ENCODE measurements around the gene SRM.
"Not testable (repeated sequence)": the region's sequence is repeated elsewhere in the genome, so short reads cannot be mapped to it uniquely, and the experiment has no call there.

Gene SRM

DNA sequence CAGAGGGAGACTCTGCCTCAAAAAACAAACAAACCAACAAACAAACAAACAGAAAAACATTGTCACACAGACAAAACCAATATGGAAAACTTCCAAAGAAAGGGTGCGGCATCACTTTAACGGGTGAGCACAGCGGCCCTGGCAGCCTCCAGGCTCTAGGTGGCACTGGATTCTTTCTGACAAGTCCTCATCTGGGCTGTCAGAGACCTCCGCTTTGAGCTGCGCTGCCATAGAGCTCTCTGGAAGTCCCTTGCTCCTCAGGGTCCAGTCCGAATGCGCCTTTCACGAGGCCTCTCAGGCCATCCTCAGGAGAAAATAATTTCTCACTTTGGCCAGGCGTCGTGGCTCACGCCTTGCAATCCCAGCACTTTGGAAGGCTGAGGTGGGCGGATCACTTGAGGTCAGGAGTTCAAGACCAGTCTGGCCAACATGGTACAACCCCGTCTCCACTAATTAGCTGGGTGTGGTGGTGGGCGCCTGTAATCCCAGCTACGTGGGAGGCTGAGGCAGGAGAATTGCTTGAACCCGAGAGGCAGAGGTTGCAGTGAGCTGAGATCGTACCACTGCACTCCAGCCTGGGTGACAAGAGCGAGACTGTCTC is 4.2 kb upstream of the SRM start:
- peaks cover 48 to 59% of the 10 kb centered on the region in 2 experiments for H3K36me3 ChIP-seq (ENCODE audit: control insufficient read depth in 1 of 2, insufficient read depth in 2 of 2, low read depth in 1 of 2, low read length in 2 of 2)
- H2AK5ac ChIP-seq (ENCODE audit: low read length, severe bottlenecking): not testable (repeated sequence)
- 96% methylated on average over 18 of the region's 18 CpGs for WGBS

DNA sequence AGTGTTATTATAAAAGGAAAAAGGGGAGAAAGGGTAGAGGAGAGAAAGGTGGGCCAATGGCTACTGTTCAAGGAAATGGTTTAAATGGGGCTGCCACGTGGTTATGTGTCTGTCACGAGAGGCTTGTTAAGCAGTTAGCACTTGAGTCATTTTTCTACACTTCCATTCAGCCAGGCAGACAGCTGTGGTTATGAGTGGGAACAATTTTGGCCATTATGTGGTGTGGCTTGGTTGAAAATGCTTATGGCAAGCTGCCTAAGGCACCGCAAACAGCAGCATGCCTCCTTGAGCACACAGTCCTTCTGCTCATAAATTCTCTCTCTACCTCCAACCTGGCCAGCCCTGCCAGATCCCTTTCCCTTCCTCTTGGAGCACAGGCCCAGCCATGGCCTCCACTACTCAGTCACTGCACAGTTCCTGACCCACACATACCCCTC is 3.2 kb upstream of the SRM start:
- H3K27ac ChIP-seq (ENCODE audit: low read length, poor library complexity, severe bottlenecking): no peak overlapping the region
- H3K23ac ChIP-seq (ENCODE audit: low read length in 2 of 2): no peak overlapping the region
- H3K36me3 ChIP-seq (ENCODE audit: control insufficient read depth in 1 of 2, insufficient read depth in 2 of 2, low read depth in 1 of 2, low read length in 2 of 2): peaks cover 39 to 55% of the 10 kb centered on the region in 2 experiments
- DNase-seq: no peak
- H3K9ac ChIP-seq (ENCODE audit: low read length): no peak overlapping the region
- no peak overlapping the region for H3K4ac ChIP-seq (ENCODE audit: low read depth in 1 of 2, low read length in 2 of 2)
- no peak overlapping the region for H2BK120ac ChIP-seq (ENCODE audit: low read depth, low read length)
- no peak overlapping the region for H2BK5ac ChIP-seq (ENCODE audit: low read depth, low read length, poor library complexity, severe bottlenecking)
- H2AK5ac ChIP-seq (ENCODE audit: low read length, severe bottlenecking): no peak overlapping the region
- H3K27me3 ChIP-seq (ENCODE audit: control insufficient read depth in 1 of 2, insufficient read depth in 1 of 2, low read length in 2 of 2): no peaks in the 10 kb centered on the region
- H2BK12ac ChIP-seq (ENCODE audit: low read length in 2 of 2): no peak overlapping the region
- no peak overlapping the region for H3K4me2 ChIP-seq (ENCODE audit: low read length, poor library complexity, severe bottlenecking)
- WGBS: 94% methylated on average over 3 of the region's 3 CpGs
- H2AFZ ChIP-seq (ENCODE audit: low read depth, low read length): no peak overlapping the region
- H3K18ac ChIP-seq (ENCODE audit: low read depth in 1 of 2, low read length in 2 of 2): no peak overlapping the region
- H3K4me3 ChIP-seq (ENCODE audit: insufficient read depth in 1 of 2, low read depth in 1 of 2, low read length in 2 of 2): no peak overlapping the region
- H3K4me1 ChIP-seq (ENCODE audit: control insufficient read depth, insufficient read depth, low read depth, low read length): peaks cover 13% of the 10 kb centered on the region
- no peak overlapping the region for H4K8ac ChIP-seq (ENCODE audit: low read length)
- no peak overlapping the region for H3K14ac ChIP-seq (ENCODE audit: low read length in 2 of 2)
- no peak overlapping the region for H4K91ac ChIP-seq (ENCODE audit: low read length)
- no peaks in the 10 kb centered on the region for H3K9me3 ChIP-seq (ENCODE audit: control insufficient read depth, low read length)
- peaks cover 30% of the 10 kb centered on the region for H3K79me1 ChIP-seq (replicated peaks; ENCODE audit: low read length, poor library complexity, severe bottlenecking)
- no peak overlapping the region for H2BK15ac ChIP-seq (ENCODE audit: low read depth, poor library complexity, severe bottlenecking)

More for the DNA sequence above, 4.2 kb upstream of the SRM start:
- H4K8ac ChIP-seq (ENCODE audit: low read length); H3K4me2 ChIP-seq (ENCODE audit: low read length, poor library complexity, severe bottlenecking); H3K9me3 ChIP-seq (ENCODE audit: control insufficient read depth, low read length); H2BK5ac ChIP-seq (ENCODE audit: low read depth, low read length, poor library complexity, severe bottlenecking); DNase-seq; H3K9ac ChIP-seq (ENCODE audit: low read length); H2BK12ac ChIP-seq (ENCODE audit: low read length in 2 of 2); H2AFZ ChIP-seq (ENCODE audit: low read depth, low read length); H3K23ac ChIP-seq (ENCODE audit: low read length in 2 of 2); H3K4ac ChIP-seq (ENCODE audit: low read depth in 1 of 2, low read length in 2 of 2); H3K18ac ChIP-seq (ENCODE audit: low read depth in 1 of 2, low read length in 2 of 2); H2BK120ac ChIP-seq (ENCODE audit: low read depth, low read length); H3K27me3 ChIP-seq (ENCODE audit: control insufficient read depth in 1 of 2, insufficient read depth in 1 of 2, low read length in 2 of 2); H2BK15ac ChIP-seq (ENCODE audit: low read depth, poor library complexity, severe bottlenecking); H3K14ac ChIP-seq (ENCODE audit: low read length in 2 of 2); H3K27ac ChIP-seq (ENCODE audit: low read length, poor library complexity, severe bottlenecking); H3K4me1 ChIP-seq (ENCODE audit: control insufficient read depth, insufficient read depth, low read depth, low read length); H3K4me3 ChIP-seq (ENCODE audit: insufficient read depth in 1 of 2, low read depth in 1 of 2, low read length in 2 of 2): not testable (repeated sequence)
- Histone ChIP-seq H3K79me1 (replicated peaks; ENCODE audit: low read length, poor library complexity, severe bottlenecking) (peaks cover 30% of the 10 kb centered on the region), H4K91ac (ENCODE audit: low read length) (peak overlapping the region; percentile 12)

DNA sequence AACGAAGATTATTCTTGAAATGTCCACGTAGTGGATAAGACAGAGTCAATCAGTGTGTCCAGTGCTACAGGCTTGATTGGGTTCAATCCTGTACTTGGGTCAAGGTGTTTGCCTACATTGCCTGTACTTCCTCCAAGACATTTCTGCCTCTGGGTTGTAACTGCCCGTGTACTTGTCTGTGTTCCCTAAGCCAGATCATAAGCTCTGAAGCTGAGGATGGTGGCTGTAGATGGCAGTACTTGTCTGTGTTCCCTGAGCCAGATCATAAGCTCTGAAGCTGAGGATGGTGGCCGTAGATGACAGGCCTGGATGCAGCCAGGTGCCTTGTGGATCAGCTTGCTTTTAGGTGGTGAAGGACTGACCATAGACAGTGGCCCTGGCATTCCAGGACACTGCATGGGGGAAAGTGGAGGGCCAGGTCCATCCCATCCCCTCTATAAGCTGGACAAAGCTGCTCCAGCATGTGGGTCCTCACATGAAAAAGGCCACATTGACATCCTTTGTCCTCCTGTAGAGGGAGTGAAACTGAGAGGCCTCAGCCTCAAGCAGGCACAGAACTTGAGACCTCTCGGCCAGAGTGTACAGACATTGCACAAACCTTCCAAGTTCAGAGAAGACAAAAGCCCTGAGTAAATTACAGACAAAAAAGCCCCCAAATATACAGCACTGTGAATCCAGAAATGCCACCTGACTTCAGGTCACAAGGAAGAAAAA is 2.0 kb upstream of the SRM start:
- H3K9ac ChIP-seq (ENCODE audit: low read length): peak overlapping the region; percentile 90
- no peak overlapping the region for H2AFZ ChIP-seq (ENCODE audit: low read depth, low read length)
- no peak overlapping the region for H3K4me2 ChIP-seq (ENCODE audit: low read length, poor library complexity, severe bottlenecking)
- WGBS: 91% methylated on average over 5 of the region's 5 CpGs
- H3K36me3 ChIP-seq (ENCODE audit: control insufficient read depth in 1 of 2, insufficient read depth in 2 of 2, low read depth in 1 of 2, low read length in 2 of 2): peaks cover 41 to 57% of the 10 kb centered on the region in 2 experiments
- H3K14ac ChIP-seq (ENCODE audit: low read length in 2 of 2): no peak overlapping the region
- DNase-seq: no peak
- H3K79me1 ChIP-seq (replicated peaks; ENCODE audit: low read length, poor library complexity, severe bottlenecking): peaks cover 32% of the 10 kb centered on the region
- no peaks in the 10 kb centered on the region for H3K27me3 ChIP-seq (ENCODE audit: control insufficient read depth in 1 of 2, insufficient read depth in 1 of 2, low read length in 2 of 2)
- H3K23ac ChIP-seq (ENCODE audit: low read length in 2 of 2): no peak overlapping the region
- no peaks in the 10 kb centered on the region for H3K9me3 ChIP-seq (ENCODE audit: control insufficient read depth, low read length)
- H3K18ac ChIP-seq (ENCODE audit: low read depth in 1 of 2, low read length in 2 of 2): no peak overlapping the region
- H3K4ac ChIP-seq (ENCODE audit: low read depth in 1 of 2, low read length in 2 of 2): no peak overlapping the region
- H2BK15ac ChIP-seq (ENCODE audit: low read depth, poor library complexity, severe bottlenecking): no peak overlapping the region
- no peak overlapping the region for H2BK120ac ChIP-seq (ENCODE audit: low read depth, low read length)
- H3K4me1 ChIP-seq (ENCODE audit: control insufficient read depth, insufficient read depth, low read depth, low read length): peaks cover 14% of the 10 kb centered on the region
- no peak overlapping the region for H2BK12ac ChIP-seq (ENCODE audit: low read length in 2 of 2)
- no peak overlapping the region for H4K91ac ChIP-seq (ENCODE audit: low read length)
- H2AK5ac ChIP-seq (ENCODE audit: low read length, severe bottlenecking): no peak overlapping the region
- H4K8ac ChIP-seq (ENCODE audit: low read length): no peak overlapping the region
- no peak overlapping the region for H3K27ac ChIP-seq (ENCODE audit: low read length, poor library complexity, severe bottlenecking)
- H3K4me3 ChIP-seq (ENCODE audit: insufficient read depth in 1 of 2, low read depth in 1 of 2, low read length in 2 of 2): peak overlapping the region in 1 of 2 experiments; percentile 40
- no peak overlapping the region for H2BK5ac ChIP-seq (ENCODE audit: low read depth, low read length, poor library complexity, severe bottlenecking)

DNA sequence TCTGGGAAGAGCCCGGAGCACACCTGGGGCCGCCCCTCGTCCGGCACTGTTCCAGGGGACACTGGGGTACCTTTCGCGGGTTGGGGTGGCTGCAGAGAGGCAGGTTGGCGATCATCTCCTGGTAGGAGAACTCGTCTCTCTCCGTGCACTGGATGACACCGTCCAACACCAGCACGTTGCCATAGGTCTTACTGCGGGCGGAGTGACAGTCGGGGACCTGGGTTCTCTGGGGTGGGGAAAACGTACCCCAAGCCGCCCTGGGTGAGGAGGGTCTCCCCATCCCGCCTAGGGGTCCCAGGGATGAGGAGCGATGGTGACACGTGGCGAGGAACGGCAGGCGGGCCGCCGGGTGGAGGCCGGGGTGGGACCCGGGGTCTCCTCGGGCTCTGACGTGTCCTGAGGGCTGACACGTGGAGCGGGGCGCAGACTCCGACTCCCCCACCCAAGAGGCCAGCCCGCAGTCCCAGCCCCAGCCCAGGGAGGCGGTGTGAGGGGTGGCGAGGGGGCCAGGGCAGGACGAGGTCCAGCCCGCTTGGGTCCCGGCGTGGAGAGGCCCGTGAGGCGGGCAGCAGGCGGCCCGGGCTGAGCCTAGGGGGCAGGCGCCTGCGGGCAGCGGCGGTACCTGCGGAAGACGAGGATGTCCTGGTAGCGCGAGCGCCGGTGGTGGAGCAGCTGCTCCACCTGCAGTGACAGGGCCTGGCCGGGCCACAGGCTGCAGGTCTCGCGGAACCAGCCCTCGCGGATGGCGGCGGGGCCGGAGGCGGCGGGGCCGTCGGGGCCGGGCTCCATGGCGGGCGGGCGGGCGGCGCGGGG is 457 bp downstream of the SRM start:
- Histone ChIP-seq H3K4me1 (ENCODE audit: control insufficient read depth, insufficient read depth, low read depth, low read length) (peaks cover 14% of the 10 kb centered on the region), H3K36me3 (ENCODE audit: control insufficient read depth in 1 of 2, insufficient read depth in 2 of 2, low read depth in 1 of 2, low read length in 2 of 2) (peaks cover 33 to 62% of the 10 kb centered on the region in 2 experiments), H2BK12ac (ENCODE audit: low read length in 2 of 2) (no peak overlapping the region)

More for the DNA sequence above, 457 bp downstream of the SRM start:
- Histone ChIP-seq H3K14ac (ENCODE audit: low read length in 2 of 2) (peak overlapping the region; percentile 4 to 76), H2BK120ac (ENCODE audit: low read depth, low read length) (peak overlapping the region; percentile 73), H3K9ac (ENCODE audit: low read length) (peak overlapping the region; percentile 90), H3K27ac (ENCODE audit: low read length, poor library complexity, severe bottlenecking) (no peak overlapping the region), H3K27me3 (ENCODE audit: control insufficient read depth in 1 of 2, insufficient read depth in 1 of 2, low read length in 2 of 2) (no peaks in the 10 kb centered on the region), H3K4me3 (ENCODE audit: insufficient read depth in 1 of 2, low read depth in 1 of 2, low read length in 2 of 2) (peak overlapping the region; percentile 97), H3K4ac (ENCODE audit: low read depth in 1 of 2, low read length in 2 of 2) (peak overlapping the region; percentile 56 to 60), H3K4me2 (ENCODE audit: low read length, poor library complexity, severe bottlenecking) (peak overlapping the region; percentile 78), H3K23ac (ENCODE audit: low read length in 2 of 2) (peak overlapping the region in 1 of 2 experiments; percentile 75), H3K9me3 (ENCODE audit: control insufficient read depth, low read length) (no peaks in the 10 kb centered on the region), H2BK5ac (ENCODE audit: low read depth, low read length, poor library complexity, severe bottlenecking) (no peak overlapping the region), H2AFZ (ENCODE audit: low read depth, low read length) (peak overlapping the region; percentile 46), H4K91ac (ENCODE audit: low read length) (peak overlapping the region; percentile 72), H2AK5ac (ENCODE audit: low read length, severe bottlenecking) (no peak overlapping the region), H4K8ac (ENCODE audit: low read length) (peak overlapping the region; percentile 75), H2BK15ac (ENCODE audit: low read depth, poor library complexity, severe bottlenecking) (peak overlapping the region; percentile 96), H3K18ac (ENCODE audit: low read depth in 1 of 2, low read length in 2 of 2) (peak overlapping the region; percentile 78 to 79), H3K79me1 (replicated peaks; ENCODE audit: low read length, poor library complexity, severe bottlenecking) (peaks cover 32% of the 10 kb centered on the region)
- WGBS: under 1% methylated on average over 51 of the region's 72 CpGs
- DNase-seq: peak; percentile 22

Measured in mesenchymal stem cell (in vitro differentiated cells and primary cell).